ENCODE measurements around the gene PLXNB3. TPM values are rescaled to one million over a fixed set of nuclear protein-coding genes. Genes with fewer than 3 reads are reported as not detected.

Gene PLXNB3
- polyA plus RNA-seq, 4 donors, result 0.54 to 1.6 (median 0.66) TPM; not detected in 1

- Histone ChIP-seq H3K9me3 (ENCODE audit: control insufficient read depth in 2 of 2, insufficient read depth in 1 of 2, low read depth in 1 of 2, low read length in 1 of 2) (no peaks in the 10 kb centered on the region), H3K36me3 (ENCODE audit: control insufficient read depth in 3 of 3, insufficient read depth in 2 of 3, low read depth in 1 of 3, low read length in 3 of 3) (no peaks in the 10 kb centered on the region), H3K4me3 (ENCODE audit: low read depth in 1 of 3, low read length in 3 of 3) (no peak overlapping the region), H3K4me1 (ENCODE audit: control insufficient read depth in 3 of 3, insufficient read depth in 2 of 3, low read depth in 1 of 3, low read length in 2 of 3) (no peaks in the 10 kb centered on the region), H3K27me3 (ENCODE audit: control insufficient read depth in 3 of 3, insufficient read depth in 3 of 3, low read length in 3 of 3) (peaks cover 0 to 45% (median 6%) of the 10 kb centered on the region in 3 donors), H3K27ac (ENCODE audit: low read depth in 1 of 3, low read length in 2 of 3) (no peak overlapping the region)
- FAIRE-seq (no peak), DNase-seq (no peak)
- WGBS, 3 donors, result 82 to 95% (median 92%) methylated on average over 10 of the region's 10 CpGs
Measured at GRCh38 chrX:153824348-153824747, 60.3 kb downstream of the PLXNB3 start.

GRCh38 chrX:153825042-153825441, 61.0 kb downstream of the PLXNB3 start:
- 81 to 85% (median 84%) methylated on average over 7 to 8 of the region's 8 CpGs for WGBS, 3 donors
- no peak for FAIRE-seq
- Histone ChIP-seq H3K27me3 (ENCODE audit: control insufficient read depth in 3 of 3, insufficient read depth in 3 of 3, low read length in 3 of 3) (peaks cover 0 to 42% (median 6%) of the 10 kb centered on the region in 3 donors), H3K27ac (ENCODE audit: low read depth in 1 of 3, low read length in 2 of 3) (no peak overlapping the region), H3K9me3 (ENCODE audit: control insufficient read depth in 2 of 2, insufficient read depth in 1 of 2, low read depth in 1 of 2, low read length in 1 of 2) (no peaks in the 10 kb centered on the region), H3K36me3 (ENCODE audit: control insufficient read depth in 3 of 3, insufficient read depth in 2 of 3, low read depth in 1 of 3, low read length in 3 of 3) (no peaks in the 10 kb centered on the region), H3K4me3 (ENCODE audit: low read depth in 1 of 3, low read length in 3 of 3) (no peak overlapping the region), H3K4me1 (ENCODE audit: control insufficient read depth in 3 of 3, insufficient read depth in 2 of 3, low read depth in 1 of 3, low read length in 2 of 3) (no peaks in the 10 kb centered on the region)
- no peak for DNase-seq

Other genes with a start within 250 kb of the PLXNB3 start
- under 1 TPM in 2 of 4 donors, not detected in 2; 0.30 to 0.36 TPM for gene ATP2B3, start 246.6 kb upstream of the PLXNB3 start, polyA plus RNA-seq
- 10 to 100 TPM; 14.9 to 41.9 (median 34.4) TPM for gene CCNQ, start 165.1 kb upstream of the PLXNB3 start, polyA plus RNA-seq
- 1 to 10 TPM in 1 of 4 donors, under 1 TPM in 1, not detected in 2; 0.06 to 5.5 TPM for gene DUSP9, start 117.0 kb upstream of the PLXNB3 start, polyA plus RNA-seq
- 10 to 100 TPM in 1 of 4 donors, 1 to 10 TPM in 2, not detected in 1; 1.1 to 54.5 (median 1.4) TPM for gene PNCK, start 90.4 kb upstream of the PLXNB3 start, polyA plus RNA-seq
- gene SLC6A8, start 76.3 kb upstream of the PLXNB3 start, polyA plus RNA-seq, result 100 to 1,000 TPM in 1 of 4 donors, 10 to 100 TPM in 3; 34.0 to 140 (median 59.2) TPM
- gene BCAP31, start 39.9 kb upstream of the PLXNB3 start, polyA plus RNA-seq, result 100 to 1,000 TPM in 2 of 4 donors, 10 to 100 TPM in 2; 68.4 to 243 (median 152) TPM
- gene ABCD1, start 39.4 kb upstream of the PLXNB3 start, polyA plus RNA-seq, result 10 to 100 TPM; 10.1 to 37.3 (median 20.4) TPM
- 1 to 10 TPM in 1 of 4 donors, under 1 TPM in 2, not detected in 1; 0.15 to 1.1 (median 0.27) TPM for gene SRPK3, start 16.8 kb downstream of the PLXNB3 start, polyA plus RNA-seq
- 100 to 1,000 TPM in 1 of 4 donors, 10 to 100 TPM in 3; 59.9 to 114 (median 85.5) TPM for gene IDH3G, start 30.1 kb downstream of the PLXNB3 start, polyA plus RNA-seq
- gene SSR4, start 30.4 kb downstream of the PLXNB3 start, polyA plus RNA-seq, result 100 to 1,000 TPM; 288 to 694 (median 446) TPM
- gene PDZD4, start 66.3 kb downstream of the PLXNB3 start, polyA plus RNA-seq, result 10 to 100 TPM in 1 of 4 donors, 1 to 10 TPM in 2, under 1 TPM in 1; 0.22 to 11.5 (median 2.4) TPM
- gene L1CAM, start 121.9 kb downstream of the PLXNB3 start, polyA plus RNA-seq, result 10 to 100 TPM in 1 of 4 donors, 1 to 10 TPM in 1, under 1 TPM in 1, not detected in 1; 0.54 to 16.3 (median 2.1) TPM
- gene AVPR2, start 140.4 kb downstream of the PLXNB3 start, polyA plus RNA-seq, result 1 to 10 TPM in 1 of 4 donors, under 1 TPM in 1, not detected in 2; 0.31 to 3.5 TPM
- gene ARHGAP4, start 162.0 kb downstream of the PLXNB3 start, polyA plus RNA-seq, result 10 to 100 TPM; 29.8 to 63.0 (median 49.0) TPM
- 100 to 1,000 TPM in 3 of 4 donors, 10 to 100 TPM in 1; 55.6 to 152 (median 107) TPM for gene NAA10, start 170.8 kb downstream of the PLXNB3 start, polyA plus RNA-seq
- gene RENBP, start 180.4 kb downstream of the PLXNB3 start, polyA plus RNA-seq, result 100 to 1,000 TPM in 1 of 4 donors, 10 to 100 TPM in 2, 1 to 10 TPM in 1; 5.1 to 114 (median 21.9) TPM
- 10 to 100 TPM in 2 of 4 donors, 1 to 10 TPM in 2; 7.6 to 32.9 (median 19.5) TPM for gene HCFC1, start 207.6 kb downstream of the PLXNB3 start, polyA plus RNA-seq
- 10 to 100 TPM in 1 of 4 donors, 1 to 10 TPM in 3; 4.2 to 10.1 (median 6.0) TPM for gene TMEM187, start 208.5 kb downstream of the PLXNB3 start, polyA plus RNA-seq